Fibroblast of the conjunctiva (primary cell): Measurements from ENCODE around the gene OXSR1.
"Not testable (repeated sequence)": the region's sequence is repeated elsewhere in the genome, so short reads cannot be mapped to it uniquely, and the experiment has no call there.

Source experiments
- DNase-seq: peaks from one replicate; pipeline ENCODE4 v3.0.0-alpha.2; 2010; ENCODE audit warnings: low read depth

Gene OXSR1

GRCh38 chr3:38128303-38128655, 37.1 kb upstream of the OXSR1 start:
- no peak for DNase-seq

GRCh38 chr3:38129058-38129457, 36.3 kb upstream of the OXSR1 start:
- no peak for DNase-seq

GRCh38 chr3:38130631-38131065, 34.7 kb upstream of the OXSR1 start:
- DNase-seq = no peak

GRCh38 chr3:38131621-38132369, 33.5 kb upstream of the OXSR1 start:
- peak; percentile 23 for DNase-seq

- DNase-seq = no peak
Measured at GRCh38 chr3:38133209-38133556, 32.2 kb upstream of the OXSR1 start.

- no peak for DNase-seq
Measured at GRCh38 chr3:38133557-38134405, 31.6 kb upstream of the OXSR1 start.

GRCh38 chr3:38134517-38135143, 30.7 kb upstream of the OXSR1 start:
- not testable (repeated sequence) for DNase-seq

GRCh38 chr3:38135621-38136277, 29.6 kb upstream of the OXSR1 start:
- DNase-seq = not testable (repeated sequence)

- DNase-seq = no peak
Measured at GRCh38 chr3:38136393-38136776, 29.0 kb upstream of the OXSR1 start.

GRCh38 chr3:38136777-38137614, 28.3 kb upstream of the OXSR1 start, which contains the start of gene ACAA1:
TSS of gene ACAA1 (minus strand) at chr3:38137127. CDS start at chr3:38137035, 92 bp downstream.
- peak; percentile 98 for DNase-seq

GRCh38 chr3:38137615-38138348, 27.6 kb upstream of the OXSR1 start:
- DNase-seq = no peak

- peak; percentile 27 for DNase-seq
Measured at GRCh38 chr3:38138349-38139190, 26.8 kb upstream of the OXSR1 start, which contains the start of gene MYD88. TSS of gene MYD88 (plus strand) at chr3:38138661. CDS start at chr3:38138701, 40 bp downstream.

- DNase-seq = no peak
Measured at GRCh38 chr3:38139191-38139590, 26.1 kb upstream of the OXSR1 start.

- no peak for DNase-seq
Measured at GRCh38 chr3:38139652-38140051, 25.7 kb upstream of the OXSR1 start.

GRCh38 chr3:38140326-38141172, 24.8 kb upstream of the OXSR1 start:
- no peak for DNase-seq

GRCh38 chr3:38141173-38141951, 24.0 kb upstream of the OXSR1 start:
- DNase-seq = no peak

- DNase-seq = no peak
Measured at GRCh38 chr3:38141952-38142273, 23.4 kb upstream of the OXSR1 start.

GRCh38 chr3:38142959-38143358, 22.4 kb upstream of the OXSR1 start:
- DNase-seq = no peak
